ENCODE data around the gene NADSYN1.

- TF ChIP-seq EZH2phosphoT487 (conservative IDR thresholded peaks at IDR 0.05; ENCODE audit: low read length) (no peak), CTCF (IDR thresholded peaks at IDR 0.05; ENCODE audit: insufficient read depth, low read length, poor library complexity, severe bottlenecking) (no peak)
Observed at GRCh38 chr11:71501071-71501985, 48.3 kb downstream of the NADSYN1 start.

Data from SU-DHL-6 (cell line).